H9 (cell line): ENCODE data around the gene UNC50. TPM values are rescaled to one million over a fixed set of nuclear protein-coding genes. Genes with fewer than 3 reads are reported as not detected.

Experiments used
- DNase-seq: peaks from one replicate; pipeline ENCODE4 v3.0.0-alpha.2; 2017
- H2AFZ ChIP-seq: one replicate; pipeline ENCODE4 v1.6.1; 2013; ENCODE audit warnings: mild to moderate bottlenecking, low read length, control low read depth, moderate library complexity
- H2AK5ac ChIP-seq: 2 replicates; pipeline ENCODE4 v1.6.1; 2013; ENCODE audit warnings: low read length, control low read depth, mixed read lengths; ENCODE audit not compliant: insufficient read length
- H2BK120ac ChIP-seq: one replicate; pipeline ENCODE4 v1.6.1; 2013; ENCODE audit warnings: low read depth, mild to moderate bottlenecking, low read length, control low read depth, inconsistent platforms; ENCODE audit not compliant: poor library complexity, severe bottlenecking
- H2BK12ac ChIP-seq: 2 replicates; pipeline ENCODE4 v1.6.1; 2013; ENCODE audit warnings: low read length, control low read depth, mixed read lengths, low read depth; ENCODE audit not compliant: insufficient read length
- H2BK15ac ChIP-seq: 2 replicates; pipeline ENCODE4 v1.6.1; 2013; ENCODE audit warnings: low read depth, low read length, control low read depth
- H2BK20ac ChIP-seq: one replicate; pipeline ENCODE4 v1.6.1; 2013; ENCODE audit warnings: low read depth, mild to moderate bottlenecking, low read length, control low read depth, inconsistent platforms; ENCODE audit not compliant: poor library complexity, severe bottlenecking
- H2BK5ac ChIP-seq: 2 replicates; pipeline ENCODE4 v1.6.1; 2013; ENCODE audit warnings: low read length, control low read depth, mixed read lengths; ENCODE audit not compliant: insufficient read length
- H3K14ac ChIP-seq: 2 replicates; pipeline ENCODE4 v1.6.1; 2013; ENCODE audit warnings: low read length, control low read depth; ENCODE audit not compliant: insufficient read depth
- H3K18ac ChIP-seq: 2 replicates; pipeline ENCODE4 v1.6.1; 2013; ENCODE audit warnings: low read depth, mild to moderate bottlenecking, mixed read lengths, low read length, control low read depth; ENCODE audit not compliant: insufficient read length
- H3K23ac ChIP-seq: 2 replicates; pipeline ENCODE4 v1.6.1; 2013; ENCODE audit warnings: low read length, control low read depth, mixed read lengths, low read depth; ENCODE audit not compliant: insufficient read length
- H3K23me2 ChIP-seq: 2 replicates; pipeline ENCODE4 v1.6.1; 2013; ENCODE audit warnings: low read depth, mild to moderate bottlenecking, mixed read lengths, low read length, control low read depth; ENCODE audit not compliant: insufficient read length, poor library complexity, severe bottlenecking
- H3K27ac ChIP-seq: 2 replicates; pipeline ENCODE4 v1.5.1; 2013; ENCODE audit warnings: low read length, control low read depth, mixed read lengths, low read depth; ENCODE audit not compliant: insufficient read length
- H3K27me3 ChIP-seq: 2 replicates; pipeline ENCODE4 v1.6.1; 2013; ENCODE audit warnings: low read length, control low read depth, inconsistent platforms; ENCODE audit not compliant: insufficient read depth
- H3K4ac ChIP-seq: 2 replicates; pipeline ENCODE4 v1.6.1; 2013; ENCODE audit warnings: low read depth, mild to moderate bottlenecking, control low read depth, inconsistent platforms, low read length, moderate library complexity
- H3K4me1 ChIP-seq: 2 replicates; pipeline ENCODE4 v1.6.1; 2013; ENCODE audit warnings: low read length, control low read depth, inconsistent platforms; ENCODE audit not compliant: insufficient read depth
- H3K4me2 ChIP-seq: 2 replicates; pipeline ENCODE4 v1.6.1; 2013; ENCODE audit warnings: low read length, control low read depth, mixed read lengths; ENCODE audit not compliant: insufficient read length, insufficient read depth
- H3K56ac ChIP-seq: 2 replicates; pipeline ENCODE4 v1.6.1; 2013; ENCODE audit warnings: low read depth, mild to moderate bottlenecking, mixed read lengths, low read length, control low read depth; ENCODE audit not compliant: insufficient read length
- H3K79me1 ChIP-seq: 2 replicates; pipeline ENCODE4 v1.6.1; 2013; ENCODE audit warnings: low read depth, mild to moderate bottlenecking, moderate library complexity, low read length, control low read depth, inconsistent platforms; ENCODE audit not compliant: insufficient read depth, poor library complexity, severe bottlenecking
- H3K79me2 ChIP-seq: 2 replicates; pipeline ENCODE4 v1.6.1; 2013; ENCODE audit warnings: low read length, control low read depth, inconsistent platforms; ENCODE audit not compliant: insufficient read depth
- H3K9ac ChIP-seq: 2 replicates; pipeline ENCODE4 v1.6.1; 2013; ENCODE audit warnings: low read length, control low read depth, mixed read lengths; ENCODE audit not compliant: insufficient read length; ENCODE audit errors: extremely low read depth
- H3K9me3 ChIP-seq: one replicate; pipeline ENCODE4 v1.6.1; 2013; ENCODE audit warnings: low read depth, low read length, inconsistent platforms; ENCODE audit not compliant: control insufficient read depth
- H3T11ph ChIP-seq: one replicate; pipeline ENCODE4 v1.6.1; 2013; ENCODE audit warnings: mild to moderate bottlenecking, low read length, control low read depth, inconsistent platforms
- H4K20me1 ChIP-seq: one replicate; pipeline ENCODE4 v1.6.1; 2013; ENCODE audit not compliant: control insufficient read depth, insufficient read length, insufficient read depth
- H4K5ac ChIP-seq: 2 replicates; pipeline ENCODE4 v1.6.1; 2013; ENCODE audit warnings: low read depth, mild to moderate bottlenecking, mixed read lengths, low read length, control low read depth; ENCODE audit not compliant: insufficient read length
- H4K8ac ChIP-seq: replicated peaks from 2 replicates; pipeline ENCODE4 v1.6.1; 2013; ENCODE audit warnings: low read length, control low read depth, mixed read lengths, low read depth; ENCODE audit not compliant: insufficient read length
- H4K91ac ChIP-seq: 2 replicates; pipeline ENCODE4 v1.6.1; 2013; ENCODE audit warnings: low read depth, mild to moderate bottlenecking, moderate library complexity, mixed read lengths, low read length, control low read depth; ENCODE audit not compliant: insufficient read length
- H3K27ac Mint-ChIP-seq, 3 experiments: 2 replicates in 2 of 3; 3 replicates in 1 of 3; pipeline ENCODE4 v1.8.0; 2020 to 2021; ENCODE audit warnings: mixed read lengths in 3 of 3, mild to moderate bottlenecking in 1 of 3, moderate library complexity in 1 of 3
- H3K27me3 Mint-ChIP-seq: 2 replicates; pipeline ENCODE4 v1.8.0; 2021; ENCODE audit warnings: low read depth, mild to moderate bottlenecking, moderate library complexity, mixed read lengths
- H3K36me3 Mint-ChIP-seq, 3 experiments: 2 replicates in 2 of 3; 3 replicates in 1 of 3; pipeline ENCODE4 v1.8.0; 2020 to 2021; ENCODE audit warnings: low read depth in 3 of 3, mixed read lengths in 3 of 3; ENCODE audit not compliant: insufficient read depth in 1 of 3
- H3K4me1 Mint-ChIP-seq, 2 experiments: 2 replicates each; pipeline ENCODE4 v1.8.0; 2020; ENCODE audit warnings: mixed read lengths in 2 of 2
- H3K4me3 Mint-ChIP-seq, 2 experiments: 2 replicates in 1 of 2; 3 replicates in 1 of 2; pipeline ENCODE4 v1.8.0; 2020 to 2021; ENCODE audit warnings: mild to moderate bottlenecking in 2 of 2, mixed read lengths in 2 of 2, moderate library complexity in 1 of 2
- H3K9me3 Mint-ChIP-seq, 2 experiments: 2 replicates in 1 of 2; 3 replicates in 1 of 2; pipeline ENCODE4 v1.8.0; 2020; ENCODE audit warnings: mild to moderate bottlenecking in 2 of 2, mixed read lengths in 2 of 2, moderate library complexity in 1 of 2
- WGBS: extraction: QIAGEN DNeasy Blood & Tissue Kit; methylation state at CpG from one replicate; pipeline ENCODE4 v1.1.7; 2013; ENCODE audit warnings: missing lambda C conversion rate, low lambda C conversion rate, mixed read lengths; ENCODE audit not compliant: insufficient read length; ENCODE audit errors: extremely low coverage; 5-methylcytosine and 5-hydroxymethylcytosine counted together
- total RNA-seq: library from RNA; stranded (reverse); gene quantifications from 2 replicates; pipeline ENCODE4 v1.2.1, GENCODE V29; 2021
- TF ChIP-seq, protein P1 (sequence below): fragments of 200-600 bp; sonication (generic); conservative IDR thresholded peaks from 3 replicates; pipeline ENCODE4 v1.8.0; 2021; ENCODE audit warnings: antibody characterized with exemption, mild to moderate bottlenecking

UNC50 gene
- total RNA-seq, 1 experiment from 2014 or later = 35.4 TPM

DNA sequence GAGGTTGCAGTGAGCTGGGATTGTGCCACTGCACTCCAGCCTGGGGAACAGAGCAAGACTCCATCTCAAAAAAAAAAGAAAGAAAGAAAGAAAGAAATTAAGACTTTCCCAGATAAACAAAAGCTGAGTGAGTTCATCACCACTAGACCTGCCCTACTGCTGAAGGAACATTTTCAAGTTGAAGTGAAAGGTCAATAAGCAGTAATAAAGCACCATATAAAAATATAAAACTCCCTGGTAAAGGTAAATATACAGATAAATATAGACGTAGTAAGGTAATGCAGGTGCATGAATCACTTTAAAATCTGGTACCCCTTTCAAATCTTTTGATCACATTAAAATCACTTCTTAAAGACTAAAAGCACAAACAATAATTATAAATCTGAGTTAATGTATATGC is 42.6 kb downstream of the UNC50 start:
- Histone ChIP-seq H3K23me2 (no peaks in the 10 kb centered on the region), H2BK15ac (no peak overlapping the region), H3K9me3 (no peaks in the 10 kb centered on the region), H3T11ph (no peak overlapping the region), H3K18ac (no peak overlapping the region), H2AFZ (no peak overlapping the region), H4K20me1 (no peaks in the 10 kb centered on the region), H2AK5ac (no peak overlapping the region), H3K79me1 (no peaks in the 10 kb centered on the region), H3K27ac (no peak overlapping the region), H3K9ac (no peak overlapping the region), H2BK20ac (no peak overlapping the region), H3K4ac (no peak overlapping the region), H3K23ac (no peak overlapping the region), H2BK12ac (no peak overlapping the region), H3K79me2 (no peaks in the 10 kb centered on the region), H3K4me1 (no peaks in the 10 kb centered on the region), H2BK120ac (no peak overlapping the region), H4K5ac (no peak overlapping the region), H4K91ac (no peak overlapping the region), H3K4me2 (no peak overlapping the region), H4K8ac (no peak overlapping the region), H3K56ac (no peak overlapping the region), H3K27me3 (no peaks in the 10 kb centered on the region), H2BK5ac (no peak overlapping the region), H3K14ac (no peak overlapping the region)
- H3K4me1 Mint-ChIP-seq = no peaks in the 10 kb centered on the region
- TF ChIP-seq, protein P1, sequence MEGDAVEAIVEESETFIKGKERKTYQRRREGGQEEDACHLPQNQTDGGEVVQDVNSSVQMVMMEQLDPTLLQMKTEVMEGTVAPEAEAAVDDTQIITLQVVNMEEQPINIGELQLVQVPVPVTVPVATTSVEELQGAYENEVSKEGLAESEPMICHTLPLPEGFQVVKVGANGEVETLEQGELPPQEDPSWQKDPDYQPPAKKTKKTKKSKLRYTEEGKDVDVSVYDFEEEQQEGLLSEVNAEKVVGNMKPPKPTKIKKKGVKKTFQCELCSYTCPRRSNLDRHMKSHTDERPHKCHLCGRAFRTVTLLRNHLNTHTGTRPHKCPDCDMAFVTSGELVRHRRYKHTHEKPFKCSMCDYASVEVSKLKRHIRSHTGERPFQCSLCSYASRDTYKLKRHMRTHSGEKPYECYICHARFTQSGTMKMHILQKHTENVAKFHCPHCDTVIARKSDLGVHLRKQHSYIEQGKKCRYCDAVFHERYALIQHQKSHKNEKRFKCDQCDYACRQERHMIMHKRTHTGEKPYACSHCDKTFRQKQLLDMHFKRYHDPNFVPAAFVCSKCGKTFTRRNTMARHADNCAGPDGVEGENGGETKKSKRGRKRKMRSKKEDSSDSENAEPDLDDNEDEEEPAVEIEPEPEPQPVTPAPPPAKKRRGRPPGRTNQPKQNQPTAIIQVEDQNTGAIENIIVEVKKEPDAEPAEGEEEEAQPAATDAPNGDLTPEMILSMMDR = no peak
- no peaks in the 10 kb centered on the region for H3K27me3 Mint-ChIP-seq
- WGBS = no CpG with 5 or more reads among the region's 1 CpG
- H3K4me3 Mint-ChIP-seq = no peak overlapping the region
- H3K36me3 Mint-ChIP-seq = no peaks in the 10 kb centered on the region
- no peaks in the 10 kb centered on the region for H3K9me3 Mint-ChIP-seq
- H3K27ac Mint-ChIP-seq = peak overlapping the region in 1 of 3 experiments; percentile 27; a peak in 1 of 7 replicates
- no peak for DNase-seq
